HepG2 (cell line): ENCODE measurements around the gene AUNIP. TPM values are rescaled to one million over a fixed set of nuclear protein-coding genes. Genes with fewer than 3 reads are reported as not detected.

ENCODE experiments used
- FIP1L1 ChIP-seq: fragments of 200-400 bp; formaldehyde crosslinking; IDR thresholded peaks from 2 replicates; pipeline ENCODE4 v1.6.1; 2018; ENCODE audit warnings: low read depth, mild to moderate bottlenecking, low read length, moderate library complexity, borderline replicate concordance; ENCODE audit not compliant: insufficient read depth
- IRF9 ChIP-seq: sonication (generic); formaldehyde crosslinking; IDR thresholded peaks from 2 replicates; pipeline ENCODE4 v1.8.0; 2022; ENCODE audit warnings: missing genetic modification reagents, mild to moderate bottlenecking, borderline replicate concordance
- KDM5A ChIP-seq: fragments of 200-600 bp; sonication (generic); IDR thresholded peaks from 2 replicates; pipeline ENCODE4 v1.7.0; 2018; ENCODE audit warnings: antibody characterized with exemption, mild to moderate bottlenecking, low read length, borderline replicate concordance
- KLF16 ChIP-seq, 2 experiments: sonication (generic) in 1 of 2; formaldehyde crosslinking in 1 of 2; IDR thresholded peaks; 2 replicates each; pipeline versions ENCODE4 v1.6.1 to v1.8.0; 2016 to 2023; ENCODE audit warnings: missing genetic modification reagents in 2 of 2, missing compliant biosample characterization in 1 of 2
- MEIS2 ChIP-seq: sonication (generic); formaldehyde crosslinking; IDR thresholded peaks from 2 replicates; pipeline ENCODE4 v1.9.0; 2021; ENCODE audit warnings: mild to moderate bottlenecking, missing genetic modification reagents
- MNT ChIP-seq: fragments of 450-650 bp; IDR thresholded peaks from 2 replicates; pipeline ENCODE4 v1.6.1; 2016
- MTF1 ChIP-seq: sonication (generic); formaldehyde crosslinking; IDR thresholded peaks from 2 replicates; pipeline ENCODE4 v1.5.0; 2020; ENCODE audit warnings: missing genetic modification reagents
- NFATC3 ChIP-seq: sonication (generic); formaldehyde crosslinking; IDR thresholded peaks from 2 replicates; pipeline ENCODE4 v1.5.1; 2020; ENCODE audit warnings: mild to moderate bottlenecking, missing genetic modification reagents
- PHF21A ChIP-seq: sonication (generic); formaldehyde crosslinking; IDR thresholded peaks from 2 replicates; pipeline ENCODE4 v1.5.0; 2020; ENCODE audit warnings: mild to moderate bottlenecking, missing genetic modification reagents
- RBFOX2 ChIP-seq: fragments of 200-400 bp; formaldehyde crosslinking; IDR thresholded peaks from 2 replicates; pipeline ENCODE4 v1.6.1; 2017; ENCODE audit warnings: low read depth, mild to moderate bottlenecking, low read length
- TRIM24 ChIP-seq: sonication (generic); formaldehyde crosslinking; IDR thresholded peaks from 2 replicates; pipeline ENCODE4 v1.8.0; 2022; ENCODE audit warnings: mild to moderate bottlenecking, missing genetic modification reagents
- ZNF121 ChIP-seq: sonication (generic); formaldehyde crosslinking; IDR thresholded peaks from 2 replicates; pipeline ENCODE4 v1.5.0; 2020; ENCODE audit warnings: mild to moderate bottlenecking, missing genetic modification reagents
- ZNF230 ChIP-seq: sonication (generic); formaldehyde crosslinking; IDR thresholded peaks from 2 replicates; pipeline ENCODE4 v1.4.0; 2020; ENCODE audit warnings: mild to moderate bottlenecking, missing genetic modification reagents
- ZNF543 ChIP-seq: sonication (generic); formaldehyde crosslinking; IDR thresholded peaks from 2 replicates; pipeline ENCODE4 v1.4.0; 2020; ENCODE audit warnings: mild to moderate bottlenecking, missing genetic modification reagents
- ZNF580 ChIP-seq: IDR thresholded peaks from 2 replicates; pipeline ENCODE4 v1.6.1; 2016; ENCODE audit warnings: low read depth, borderline replicate concordance
- ZNF746 ChIP-seq: sonication (generic); formaldehyde crosslinking; IDR thresholded peaks from 2 replicates; pipeline ENCODE4 v1.8.0; 2022; ENCODE audit warnings: mild to moderate bottlenecking, missing genetic modification reagents
- ZNF75D ChIP-seq: sonication (generic); formaldehyde crosslinking; IDR thresholded peaks from 2 replicates; pipeline ENCODE4 v1.8.1; 2023; ENCODE audit warnings: missing genetic modification reagents, mild to moderate bottlenecking, borderline replicate concordance
- ZNF850 ChIP-seq: sonication (generic); formaldehyde crosslinking; conservative IDR thresholded peaks from 2 replicates; pipeline ENCODE4 v1.9.0; 2021; ENCODE audit warnings: mild to moderate bottlenecking, missing genetic modification reagents
- ZSCAN22 ChIP-seq: sonication (generic); formaldehyde crosslinking; IDR thresholded peaks from 2 replicates; pipeline ENCODE4 v1.4.0; 2020; ENCODE audit warnings: mild to moderate bottlenecking, missing genetic modification reagents
- ZSCAN25 ChIP-seq: sonication (generic); formaldehyde crosslinking; IDR thresholded peaks from 2 replicates; pipeline ENCODE4 v1.8.0; 2022; ENCODE audit warnings: mild to moderate bottlenecking, missing genetic modification reagents
- polyA plus RNA-seq, 8 experiments: library from polyadenylated mRNA; depleted of rRNA in 3 of 8; stranded (reverse) in 7 of 8; unstranded in 1 of 8; fragments of >200 nt; fragmentation: Illumina TruSeq in 4 of 8; extraction: Trizol in 4 of 8; gene quantifications; 2 replicates each; pipeline versions ENCODE4 v1.2.1 to v1.2.3, GENCODE V29; 2011 to 2016; ENCODE audit warnings: low read depth in 4 of 8, missing spikeins in 1 of 8, mixed read lengths in 1 of 8; ENCODE audit not compliant: insufficient read depth in 1 of 8
- total RNA-seq, 5 experiments: library from RNA; depleted of rRNA; stranded (reverse); fragments of >200 nt; fragmentation: Illumina TruSeq; extraction: Trizol; gene quantifications; 2 replicates each; pipeline ENCODE4 v1.2.3, GENCODE V29; 2016; ENCODE audit warnings: low read depth in 1 of 5
- TF ChIP-seq, protein P1 (sequence below): sonication (generic); formaldehyde crosslinking; IDR thresholded peaks from 2 replicates; pipeline ENCODE4 v1.8.1; 2023; ENCODE audit warnings: mild to moderate bottlenecking, missing genetic modification reagents
- TF ChIP-seq, protein P2 (sequence below): sonication (generic); formaldehyde crosslinking; IDR thresholded peaks from 2 replicates; pipeline ENCODE4 v1.8.1; 2023; ENCODE audit warnings: mild to moderate bottlenecking, missing genetic modification reagents, borderline replicate concordance
- TF ChIP-seq, protein P3 (sequence below): sonication (generic); formaldehyde crosslinking; IDR thresholded peaks from 2 replicates; pipeline ENCODE4 v1.4.0; 2020; ENCODE audit warnings: missing genetic modification reagents

Gene AUNIP
- total and polyA plus RNA-seq, 2 of the 13 experiments (the other 11 are each of a cell fraction or from before 2014, with no cell fraction given): 3.8 to 12.3 TPM

GRCh38 chr1:25875154-25875855 is 16.0 kb upstream of the AUNIP start, which contains the start of gene PAQR7 (continued):
- TF ChIP-seq KDM5A: no peak; the same call in 1 of the 2 replicates
- TF ChIP-seq TRIM24 (CRISPR knock-in tag): no peak
- peak; percentile 57; the same call in 1 of the 2 replicates for TF ChIP-seq MTF1 (CRISPR knock-in tag)
- TF ChIP-seq ZNF543: peak; percentile 90; the same call in 1 of the 2 replicates
- no peak for TF ChIP-seq MEIS2 (CRISPR knock-in tag)
- peak; percentile 70; the same call in 1 of the 2 replicates for TF ChIP-seq ZNF746 (CRISPR knock-in tag)
- no peak for TF ChIP-seq ZNF75D (CRISPR knock-in tag)
- no peak for TF ChIP-seq ZSCAN25
- TF ChIP-seq ZNF580: peak; percentile 54; the same call in 1 of the 2 replicates
- no peak for TF ChIP-seq MNT
- 0 out of 2 replicates have a peak, but pooled peaks have one; percentile 41 for TF ChIP-seq ZNF121 (CRISPR knock-in tag)
- TF ChIP-seq ZNF850: no peak
- no peak for TF ChIP-seq FIP1L1
- TF ChIP-seq, protein P1, sequence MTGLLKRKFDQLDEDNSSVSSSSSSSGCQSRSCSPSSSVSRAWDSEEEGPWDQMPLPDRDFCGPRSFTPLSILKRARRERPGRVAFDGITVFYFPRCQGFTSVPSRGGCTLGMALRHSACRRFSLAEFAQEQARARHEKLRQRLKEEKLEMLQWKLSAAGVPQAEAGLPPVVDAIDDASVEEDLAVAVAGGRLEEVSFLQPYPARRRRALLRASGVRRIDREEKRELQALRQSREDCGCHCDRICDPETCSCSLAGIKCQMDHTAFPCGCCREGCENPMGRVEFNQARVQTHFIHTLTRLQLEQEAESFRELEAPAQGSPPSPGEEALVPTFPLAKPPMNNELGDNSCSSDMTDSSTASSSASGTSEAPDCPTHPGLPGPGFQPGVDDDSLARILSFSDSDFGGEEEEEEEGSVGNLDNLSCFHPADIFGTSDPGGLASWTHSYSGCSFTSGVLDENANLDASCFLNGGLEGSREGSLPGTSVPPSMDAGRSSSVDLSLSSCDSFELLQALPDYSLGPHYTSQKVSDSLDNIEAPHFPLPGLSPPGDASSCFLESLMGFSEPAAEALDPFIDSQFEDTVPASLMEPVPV (CRISPR knock-in tag): peak; percentile 96; the same call in 1 of the 2 replicates
- TF ChIP-seq, protein P2, sequence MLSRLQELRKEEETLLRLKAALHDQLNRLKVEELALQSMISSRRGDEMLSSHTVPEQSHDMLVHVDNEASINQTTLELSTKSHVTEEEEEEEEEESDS (CRISPR knock-in tag): 0 out of 2 replicates have a peak, but pooled peaks have one; percentile 75
- TF ChIP-seq RBFOX2: peak; percentile 90
- TF ChIP-seq NFATC3 (CRISPR knock-in tag): no peak
- peak; percentile 39 to 89; a peak in 2 of 4 replicates for TF ChIP-seq KLF16 (CRISPR knock-in tag; IDR thresholded peaks at IDR 0.05)
- TF ChIP-seq PHF21A (CRISPR knock-in tag): peak; percentile 52
- TF ChIP-seq ZNF230 (CRISPR knock-in tag): peak; percentile 97
- 0 out of 2 replicates have a peak, but pooled peaks have one; percentile 49 for TF ChIP-seq ZSCAN22 (CRISPR knock-in tag)
- TF ChIP-seq, protein P3, sequence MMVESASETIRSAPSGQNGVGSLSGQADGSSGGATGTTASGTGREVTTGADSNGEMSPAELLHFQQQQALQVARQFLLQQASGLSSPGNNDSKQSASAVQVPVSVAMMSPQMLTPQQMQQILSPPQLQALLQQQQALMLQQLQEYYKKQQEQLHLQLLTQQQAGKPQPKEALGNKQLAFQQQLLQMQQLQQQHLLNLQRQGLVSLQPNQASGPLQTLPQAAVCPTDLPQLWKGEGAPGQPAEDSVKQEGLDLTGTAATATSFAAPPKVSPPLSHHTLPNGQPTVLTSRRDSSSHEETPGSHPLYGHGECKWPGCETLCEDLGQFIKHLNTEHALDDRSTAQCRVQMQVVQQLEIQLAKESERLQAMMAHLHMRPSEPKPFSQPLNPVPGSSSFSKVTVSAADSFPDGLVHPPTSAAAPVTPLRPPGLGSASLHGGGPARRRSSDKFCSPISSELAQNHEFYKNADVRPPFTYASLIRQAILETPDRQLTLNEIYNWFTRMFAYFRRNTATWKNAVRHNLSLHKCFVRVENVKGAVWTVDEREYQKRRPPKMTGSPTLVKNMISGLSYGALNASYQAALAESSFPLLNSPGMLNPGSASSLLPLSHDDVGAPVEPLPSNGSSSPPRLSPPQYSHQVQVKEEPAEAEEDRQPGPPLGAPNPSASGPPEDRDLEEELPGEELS (CRISPR knock-in tag): no peak
- TF ChIP-seq IRF9 (CRISPR knock-in tag): peak; percentile 59; the same call in 1 of the 2 replicates
